Amygdala (tissue), 56 donors: ENCODE data around the gene FAM209A.
"Not testable (repeated sequence)": the region's sequence is repeated elsewhere in the genome, so short reads cannot be mapped to it uniquely, and the experiment has no call there.

Experiments used
- DNase-seq, 56 donors: peaks; one replicate each; lab custom pipeline; 2025; lab: John Stamatoyannopoulos, UW

The FAM209A gene

DNA sequence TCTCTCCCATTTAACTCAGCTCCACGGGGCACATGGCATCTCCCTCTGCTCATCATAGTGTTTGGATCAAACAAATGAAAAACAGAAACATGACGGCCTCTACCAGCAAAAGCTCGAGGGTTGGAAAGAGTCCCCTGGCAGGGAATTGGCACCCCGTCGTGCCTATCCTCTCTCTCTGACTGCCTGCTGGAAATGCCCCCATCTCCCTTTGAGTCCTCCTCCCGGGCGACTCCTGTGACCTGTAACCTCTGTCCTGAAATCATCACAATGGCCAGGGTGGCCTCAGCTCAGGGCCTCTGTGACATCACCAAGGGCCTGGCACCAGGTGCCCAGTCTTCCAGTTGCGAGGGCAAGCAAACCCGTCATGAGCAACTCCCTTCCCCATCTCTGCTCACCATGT lies 8.4 kb downstream of the FAM209A start, which contains the start of gene FAM209B:
TSS of gene FAM209B (plus strand) at position 301 of the 400 bp plus-strand sequence. CDS start at position 397, 96 bp downstream.
- DNase-seq: not testable (repeated sequence)

DNA sequence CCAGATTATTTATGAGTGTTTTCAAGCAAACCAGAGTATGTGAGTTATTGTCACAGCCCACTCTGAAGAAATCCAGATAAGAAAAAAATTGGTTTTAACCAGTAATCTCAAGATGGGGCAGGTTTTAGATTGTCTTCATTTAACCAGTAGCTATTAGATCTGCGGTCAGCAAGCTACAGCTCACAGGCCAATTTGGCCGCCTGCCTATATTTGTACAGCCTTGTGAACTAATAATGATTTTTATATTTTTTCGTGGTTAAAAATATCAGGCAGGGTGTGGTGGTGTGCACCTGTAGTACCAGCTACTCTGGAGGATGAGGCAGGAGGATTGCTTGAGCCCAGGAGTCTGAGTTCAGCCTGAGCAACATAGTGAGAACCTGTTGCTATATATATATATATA lies 13.5 kb downstream of the FAM209A start:
- DNase-seq: no peak

DNA sequence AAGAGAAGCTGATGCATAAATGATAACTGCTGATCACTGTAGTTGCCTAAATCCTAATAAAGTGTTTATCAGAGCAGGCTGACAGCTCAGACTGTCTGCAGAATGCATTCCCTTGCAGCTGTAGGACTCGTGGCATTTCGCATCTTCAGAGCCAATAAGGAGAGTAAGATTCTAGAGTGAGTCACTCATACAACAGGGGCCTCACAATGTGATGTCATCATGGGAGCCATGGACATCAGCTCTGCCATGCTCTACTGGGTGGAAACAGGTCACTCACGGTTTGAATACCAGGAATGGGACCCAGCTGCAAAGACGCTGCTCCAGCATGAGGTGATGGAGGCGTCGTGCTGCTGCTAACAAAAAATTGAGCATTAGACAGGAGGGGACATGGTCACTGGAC lies 15.9 kb downstream of the FAM209A start:
- DNase-seq: no peak

DNA sequence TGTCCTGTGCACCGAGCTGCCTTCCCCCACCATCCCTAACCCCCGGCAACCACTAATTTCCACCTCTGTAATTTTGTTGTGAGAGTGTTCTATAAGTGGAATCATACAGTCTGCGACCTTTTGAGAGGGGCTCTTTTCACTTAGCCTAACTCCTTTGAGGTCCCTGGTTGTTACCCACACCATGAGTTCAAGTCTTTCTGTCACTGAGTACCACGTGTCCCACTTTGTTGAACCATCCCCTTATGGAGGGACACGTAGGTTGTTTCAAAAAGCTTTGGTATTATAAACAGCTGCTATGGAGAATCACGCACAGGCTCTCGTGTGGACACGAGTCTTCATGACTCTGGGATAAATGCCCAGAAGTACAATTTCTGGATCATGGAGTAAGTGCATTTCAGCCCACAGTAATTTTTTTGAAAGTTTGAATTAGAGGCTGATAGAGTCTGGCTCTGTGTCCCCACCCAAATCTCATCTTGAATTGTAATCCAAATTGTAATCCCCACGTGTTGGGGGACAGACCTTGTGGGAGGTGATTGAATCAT lies 18.0 kb downstream of the FAM209A start:
- no peak for DNase-seq

DNA sequence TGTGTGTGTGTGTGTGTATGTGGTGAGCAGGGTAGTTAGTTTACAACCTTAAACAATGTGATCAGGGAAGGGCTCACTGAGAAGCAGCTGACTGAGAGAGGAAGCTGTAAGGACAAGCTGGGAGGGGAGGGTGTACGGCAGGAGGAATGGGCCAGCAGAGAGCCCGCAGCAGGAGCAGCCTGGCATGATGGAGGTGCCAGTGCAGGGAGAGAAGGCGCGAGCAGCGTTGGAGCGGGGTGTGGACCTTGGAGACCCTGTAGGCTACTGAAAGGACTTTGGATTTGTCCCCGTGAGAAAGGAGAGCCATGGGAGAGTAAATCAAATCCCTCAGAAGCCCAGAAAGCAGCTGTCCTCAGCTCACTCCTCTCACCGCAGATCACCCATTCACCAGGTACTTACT lies 27.0 kb downstream of the FAM209A start:
- DNase-seq: no peak

DNA sequence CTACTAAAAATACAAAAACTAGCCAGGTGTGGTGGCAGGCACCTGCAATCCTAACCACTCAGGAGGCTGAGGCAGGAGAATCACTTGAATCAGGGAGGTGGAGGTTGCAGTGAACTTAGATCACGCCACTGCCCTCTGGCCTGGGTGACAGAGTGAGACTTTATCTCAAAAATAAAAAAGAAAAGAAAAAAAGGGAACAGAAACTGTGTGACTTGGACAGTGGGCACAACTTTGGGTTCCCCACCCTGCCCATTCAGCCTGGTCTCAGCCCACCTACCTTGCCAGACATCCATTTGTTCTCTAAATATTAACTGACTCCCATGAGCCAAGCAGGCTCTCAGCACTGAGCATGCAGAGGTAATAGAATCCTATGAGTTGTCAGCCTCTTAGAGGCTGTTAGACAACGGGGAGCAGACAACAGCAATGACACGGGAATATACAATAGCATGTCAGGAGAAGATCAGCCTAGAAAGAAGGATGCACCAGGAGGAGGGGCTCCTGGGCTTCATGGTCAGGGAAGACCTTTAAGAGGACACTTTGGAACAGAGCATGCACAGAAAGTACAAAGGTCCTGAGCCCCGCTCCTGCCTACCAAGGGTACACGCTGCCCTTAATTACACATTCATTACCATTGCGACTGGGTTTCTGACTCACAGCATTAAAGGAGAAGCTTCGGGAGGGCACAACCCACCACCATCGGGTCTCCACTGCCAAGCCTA lies 28.5 kb downstream of the FAM209A start:
- no peak for DNase-seq

DNA sequence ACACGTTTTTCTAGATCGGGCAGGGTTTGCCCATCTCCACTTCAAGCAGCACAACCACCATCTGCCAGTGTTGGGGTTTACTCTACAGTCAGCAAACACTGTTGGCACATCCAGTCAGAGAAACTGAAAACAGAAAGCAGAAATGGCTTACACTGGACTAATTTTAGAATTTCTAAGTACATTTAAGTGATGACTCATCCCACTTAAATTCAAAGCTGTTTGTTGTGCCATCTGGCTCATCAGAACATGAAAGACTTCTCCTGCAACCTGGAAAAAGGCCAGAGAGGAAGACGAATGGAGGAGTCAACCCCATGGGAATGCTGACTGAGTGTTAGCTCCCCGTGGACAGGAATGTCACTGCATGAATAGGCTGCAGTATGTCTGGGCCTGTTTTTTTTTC lies 30.3 kb downstream of the FAM209A start:
- peak in 34 of 56 donors; percentile 1 to 60 (median 28) for DNase-seq

DNA sequence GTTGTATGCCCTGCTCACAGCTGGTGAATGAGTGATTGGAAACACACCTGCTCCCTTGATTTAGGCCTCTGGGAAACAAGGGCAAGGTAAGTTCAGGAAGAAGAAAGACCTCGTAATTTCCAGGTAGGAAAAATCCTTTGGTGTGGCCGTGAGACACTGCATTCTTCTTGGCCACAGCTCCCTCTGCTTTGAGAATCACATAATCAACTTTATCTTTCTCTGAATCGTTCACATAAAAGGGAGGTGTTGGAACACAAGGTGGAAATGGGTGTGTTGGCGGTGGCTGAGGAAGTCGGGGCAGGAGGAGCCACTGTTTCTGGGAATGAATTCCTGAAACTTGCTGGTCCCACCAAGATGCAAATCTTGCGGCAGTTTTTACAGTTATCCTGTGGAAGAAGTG lies 34.4 kb downstream of the FAM209A start:
- DNase-seq: no peak

DNA sequence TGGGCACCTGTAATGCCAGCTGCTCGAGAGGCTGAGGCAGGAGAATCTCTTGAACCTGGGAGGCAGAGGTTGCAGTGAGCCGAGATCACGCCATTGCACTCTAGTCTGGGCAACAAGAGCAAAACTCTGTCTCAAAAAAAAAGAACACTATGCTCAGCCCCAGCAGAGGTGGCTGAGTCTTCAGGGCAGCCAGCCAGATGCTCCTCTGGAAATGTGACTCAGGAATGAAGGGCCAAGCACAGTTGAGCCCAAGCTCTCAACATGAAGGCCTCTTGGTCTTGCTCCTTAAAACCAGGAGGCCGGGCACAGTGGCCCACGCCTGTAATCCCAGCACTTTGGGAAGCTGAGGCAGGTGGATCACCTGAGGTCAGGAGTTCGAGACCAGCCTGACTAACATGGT lies 40.0 kb downstream of the FAM209A start:
- not testable (repeated sequence) for DNase-seq

DNA sequence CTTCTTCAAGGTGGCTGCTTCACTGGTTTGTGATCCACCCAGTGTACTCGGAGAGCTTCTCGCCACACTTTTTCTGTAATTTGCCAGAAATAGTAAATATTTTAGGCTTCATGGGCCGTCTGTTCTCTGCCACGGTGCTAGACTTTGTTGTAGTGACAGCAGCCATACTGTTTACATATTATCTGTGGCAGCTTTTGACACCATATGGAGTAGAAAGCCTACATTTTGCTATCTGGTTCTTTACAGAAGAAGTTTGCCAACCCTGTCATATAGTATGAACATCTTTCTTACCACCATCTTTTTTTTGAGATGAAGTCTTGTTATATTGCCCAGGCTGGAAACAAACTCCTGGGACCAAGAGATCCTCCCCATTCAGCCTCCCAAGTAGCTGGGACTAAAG lies 41.0 kb downstream of the FAM209A start:
- DNase-seq: no peak

DNA sequence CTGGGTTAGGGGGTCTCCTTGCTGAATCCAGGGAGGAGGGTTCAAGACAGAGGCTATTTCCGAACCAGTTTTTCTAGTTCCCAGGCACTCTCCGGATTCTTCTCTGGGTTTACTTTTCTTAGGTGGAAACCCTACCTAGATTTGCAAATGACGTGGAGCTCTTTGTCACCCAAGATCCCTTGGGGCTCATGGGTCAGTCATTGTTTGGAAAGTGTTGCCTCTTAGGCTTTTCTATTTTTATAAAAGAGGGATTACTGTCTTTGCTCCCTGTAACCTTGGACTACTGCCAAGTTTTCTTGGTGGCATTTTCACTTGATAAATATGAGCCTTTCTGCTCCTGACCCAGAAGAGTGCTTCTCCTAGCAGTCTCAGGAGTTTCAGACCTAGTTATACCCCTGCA lies 42.1 kb downstream of the FAM209A start:
- no peak for DNase-seq

DNA sequence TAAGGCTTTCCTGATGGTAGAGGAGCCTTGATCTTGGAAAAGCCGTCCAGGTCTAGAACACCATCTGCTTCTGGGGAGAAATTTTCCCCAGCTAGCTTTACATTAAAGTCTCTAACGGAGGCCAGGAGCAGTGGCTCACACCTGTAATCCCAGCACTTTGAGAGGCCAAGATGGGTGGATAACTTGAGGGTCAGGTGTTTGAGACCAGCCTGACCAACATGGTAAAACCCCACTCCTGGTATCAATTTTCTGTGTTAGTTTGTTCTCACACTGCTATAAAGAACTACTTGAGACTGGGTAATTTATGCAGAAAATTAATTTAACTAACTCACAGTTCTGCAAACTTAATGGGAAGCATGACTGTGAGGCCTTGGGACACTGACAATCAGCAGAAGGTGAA lies 46.3 kb downstream of the FAM209A start:
- no peak for DNase-seq

DNA sequence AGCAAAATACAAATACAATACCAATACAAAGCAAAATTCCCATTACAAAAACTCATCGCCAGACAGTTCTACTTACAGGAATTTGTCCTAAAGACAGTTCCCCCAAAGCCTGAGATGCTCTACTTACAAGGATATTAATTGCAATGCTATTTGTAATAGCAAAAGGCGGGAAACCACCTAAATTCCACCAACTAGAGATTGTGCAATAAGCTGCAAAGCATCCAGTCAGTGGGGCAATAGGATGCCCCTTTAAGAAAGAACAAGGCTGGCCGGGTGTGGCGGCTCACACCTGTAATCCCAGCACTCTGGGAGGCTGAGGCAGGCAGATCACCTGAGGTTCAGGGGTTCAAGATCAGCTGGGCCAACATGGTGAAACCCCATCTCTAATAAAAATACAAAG lies 47.6 kb downstream of the FAM209A start:
- no peak for DNase-seq

DNA sequence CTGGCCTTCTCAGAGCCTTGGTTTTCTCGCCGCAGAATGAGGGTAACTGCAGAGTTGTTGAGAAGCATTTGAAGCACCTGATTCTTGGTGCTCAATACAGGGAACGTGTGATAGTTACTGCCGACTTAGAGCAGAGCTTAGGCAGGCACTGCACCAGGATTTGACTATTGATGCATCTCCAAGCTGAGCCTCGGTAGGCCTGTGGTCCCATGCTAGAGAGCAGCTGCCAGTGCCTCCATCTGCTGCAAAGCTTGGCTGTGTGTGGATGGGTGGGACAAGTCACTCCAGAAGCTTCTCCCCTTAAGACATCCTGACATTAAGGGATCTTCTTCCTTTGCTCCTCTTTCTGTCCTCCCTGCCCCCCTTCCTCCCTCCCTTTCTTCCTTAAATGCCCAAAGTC lies 49.4 kb downstream of the FAM209A start:
- no peak for DNase-seq

DNA sequence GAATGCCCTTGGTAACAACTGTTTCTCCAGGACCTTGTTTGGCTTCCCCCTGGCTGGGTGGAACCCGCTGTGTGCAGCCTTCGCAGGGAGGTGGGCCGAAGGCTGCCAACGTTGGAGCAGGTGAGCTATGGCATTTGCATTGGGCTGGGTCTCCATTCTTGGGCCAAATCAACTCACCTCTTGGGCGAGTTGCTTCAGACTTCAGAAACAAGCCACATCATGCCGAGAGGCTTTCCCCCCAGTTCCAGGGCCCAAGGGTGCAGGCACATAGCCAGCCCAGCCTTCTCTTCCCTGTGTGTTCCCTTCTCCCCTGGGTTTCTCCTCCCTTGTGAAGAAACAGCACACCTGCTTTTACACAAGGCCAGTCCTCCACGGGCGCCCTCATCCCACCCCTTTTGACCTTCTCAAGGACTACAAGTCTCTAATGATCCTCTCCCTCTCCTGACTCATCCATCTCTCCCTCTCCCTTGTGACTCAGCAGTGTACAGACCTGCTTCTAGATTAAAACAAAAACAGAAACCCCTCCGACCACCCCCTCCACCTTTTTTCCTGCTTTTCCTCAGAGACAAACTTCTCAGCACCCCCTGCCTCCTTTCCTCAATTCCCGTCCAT lies 50.1 kb downstream of the FAM209A start:
- DNase-seq: no peak

DNA sequence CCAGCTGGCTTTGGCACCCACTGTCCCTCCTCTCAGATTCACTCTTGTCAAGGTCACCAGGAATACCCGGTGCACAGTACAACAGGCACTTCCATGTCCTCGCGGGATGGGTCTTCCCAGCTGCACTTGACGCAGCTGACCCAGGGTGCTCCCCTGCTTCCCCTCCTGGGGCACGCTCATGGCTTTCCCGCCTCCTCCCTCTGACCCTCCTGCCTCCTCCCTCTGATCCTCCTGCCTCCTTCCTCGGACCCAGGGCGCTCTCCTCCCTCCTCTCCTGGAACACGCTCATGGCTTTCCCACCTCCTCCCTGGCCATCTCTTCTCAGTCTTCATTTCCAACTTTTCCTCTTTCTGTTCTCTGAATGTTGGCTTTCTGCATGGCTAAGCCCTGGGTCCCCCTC lies 50.6 kb downstream of the FAM209A start:
- no peak for DNase-seq
